Activated T-cell treated with anti-CD3 and anti-CD28 coated beads for 4 hours (primary cell): ENCODE results near the gene IL11RA.
A peak's percentile ranks its signal among the peaks of the same experiment; 100 is the strongest.
"Not testable (repeated sequence)": the region's sequence is repeated elsewhere in the genome, so short reads cannot be mapped to it uniquely, and the experiment has no call there.

Experiments used
- DNase-seq: peaks from one replicate; pipeline ENCODE4 v3.0.0-alpha.2; 2020

The IL11RA gene

GRCh38 chr9:34630402-34631154 lies 21.4 kb upstream of the IL11RA start:
- DNase-seq = no peak

GRCh38 chr9:34633166-34633565 lies 18.8 kb upstream of the IL11RA start:
- DNase-seq = no peak

- peak; percentile 71 for DNase-seq
These were observed 18.0 kb upstream of the IL11RA start for GRCh38 chr9:34633851-34634550.

GRCh38 chr9:34634551-34635248 lies 17.3 kb upstream of the IL11RA start:
- DNase-seq = no peak

GRCh38 chr9:34635556-34635955 lies 16.4 kb upstream of the IL11RA start:
- DNase-seq = no peak

GRCh38 chr9:34636791-34637355 lies 15.1 kb upstream of the IL11RA start:
- no peak for DNase-seq

GRCh38 chr9:34637356-34638137 lies 14.4 kb upstream of the IL11RA start, which contains the start of gene SIGMAR1:
Gene SIGMAR1, minus strand, starts transcription at chr9:34637787. Its CDS starts 90 bp downstream, at chr9:34637697.
- peak; percentile 90 for DNase-seq

GRCh38 chr9:34638138-34638445 lies 13.9 kb upstream of the IL11RA start:
- DNase-seq = no peak

GRCh38 chr9:34639322-34639721 lies 12.7 kb upstream of the IL11RA start:
- DNase-seq = not testable (repeated sequence)

GRCh38 chr9:34642679-34643078 lies 9.3 kb upstream of the IL11RA start:
- no peak for DNase-seq

- no peak for DNase-seq
These were observed 7.1 kb upstream of the IL11RA start for GRCh38 chr9:34644766-34645314.

- peak; percentile 98 for DNase-seq
These were observed 5.5 kb upstream of the IL11RA start, which contains the start of gene GALT for GRCh38 chr9:34646211-34647083. Gene GALT, plus strand, starts transcription at chr9:34646675. Its CDS starts 30 bp downstream, at chr9:34646705.

- DNase-seq = no peak
These were observed 4.9 kb upstream of the IL11RA start for GRCh38 chr9:34647084-34647403.

- DNase-seq = no peak
These were observed 4.3 kb upstream of the IL11RA start for GRCh38 chr9:34647651-34648050.

- DNase-seq = no peak
These were observed 3.3 kb upstream of the IL11RA start for GRCh38 chr9:34648673-34649072.

- DNase-seq = no peak
These were observed 1.2 kb upstream of the IL11RA start for GRCh38 chr9:34650816-34651215.

GRCh38 chr9:34651321-34651720 lies 664 bp upstream of the IL11RA start:
- DNase-seq = no peak

GRCh38 chr9:34652602-34653000 lies 616 bp downstream of the IL11RA start:
- no peak for DNase-seq

- DNase-seq = no peak
These were observed 1.4 kb downstream of the IL11RA start for GRCh38 chr9:34653151-34654072.

GRCh38 chr9:34654323-34655051 lies 2.5 kb downstream of the IL11RA start:
- DNase-seq = no peak
